H1 (cell line): Measurements from ENCODE around the gene ZNF687. TPM values are rescaled to one million over a fixed set of nuclear protein-coding genes. Genes with fewer than 3 reads are reported as not detected.
A peak's percentile ranks its signal among the peaks of the same experiment; 100 is the strongest.

ENCODE experiments used
- ATF3 ChIP-seq: IDR thresholded peaks from 2 replicates; pipeline ENCODE4 v1.6.1; 2011; ENCODE audit warnings: low read depth, mild to moderate bottlenecking, low read length; ENCODE audit not compliant: insufficient read depth
- CEBPB ChIP-seq: IDR thresholded peaks from 2 replicates; pipeline ENCODE4 v1.6.1; 2012; ENCODE audit warnings: low read depth, low read length
- CTCF ChIP-seq, 3 experiments: IDR thresholded peaks; 1 replicate in 2 of 3; 2 replicates in 1 of 3; pipeline versions ENCODE4 v1.5.1 to v1.6.1; 2011; ENCODE audit warnings: low read length in 3 of 3, mild to moderate bottlenecking in 3 of 3, inconsistent platforms in 2 of 3, low read depth in 1 of 3, moderate library complexity in 1 of 3; ENCODE audit not compliant: insufficient read depth in 1 of 3; ENCODE audit errors: control extremely low read depth in 1 of 3
- E2F6 ChIP-seq: IDR thresholded peaks from 2 replicates; pipeline ENCODE4 v1.6.1; 2012; ENCODE audit warnings: inconsistent platforms
- NANOG ChIP-seq: IDR thresholded peaks from 2 replicates; pipeline ENCODE4 v1.6.1; 2011; ENCODE audit warnings: low read length, low read depth, mild to moderate bottlenecking, inconsistent platforms; ENCODE audit not compliant: insufficient read depth, poor library complexity, severe bottlenecking
- NRF1 ChIP-seq: IDR thresholded peaks from 2 replicates; pipeline ENCODE4 v1.6.1; 2011; ENCODE audit warnings: mild to moderate bottlenecking, low read depth, low read length, improper control_type of control experiment
- PHF8 ChIP-seq: fragments of 200-600 bp; sonication (generic); conservative IDR thresholded peaks from 2 replicates; pipeline ENCODE4 v1.7.1; 2012; ENCODE audit warnings: low read depth, mild to moderate bottlenecking, inconsistent platforms, low read length, moderate library complexity
- POLR2A ChIP-seq, 2 experiments: IDR thresholded peaks; 1 replicate in 1 of 2; 2 replicates in 1 of 2; pipeline ENCODE4 v1.6.1; 2011; ENCODE audit warnings: low read depth in 2 of 2, low read length in 2 of 2, mild to moderate bottlenecking in 2 of 2; ENCODE audit errors: control extremely low read depth in 1 of 2
- POU5F1 ChIP-seq: IDR thresholded peaks from 2 replicates; pipeline ENCODE4 v1.6.1; 2011; ENCODE audit warnings: low read depth, mild to moderate bottlenecking, low read length, moderate library complexity
- TCF12 ChIP-seq: IDR thresholded peaks from 2 replicates; pipeline ENCODE4 v1.6.1; 2011; ENCODE audit warnings: low read depth, mild to moderate bottlenecking, low read length
- polyA plus RNA-seq, 7 experiments: library from polyadenylated mRNA; depleted of rRNA in 3 of 7; stranded (reverse) in 5 of 7; unstranded in 2 of 7; fragments of >200 nt in 5 of 7; fragments of 200-250 nt in 2 of 7; gene quantifications; 1 replicate in 5 of 7; 2 replicates in 1 of 7; 4 replicates in 1 of 7; pipeline versions ENCODE4 v1.2.1 to v1.2.3, GENCODE V29; 2011 to 2013; ENCODE audit warnings: missing spikeins in 2 of 7, mixed read lengths in 2 of 7
- total RNA-seq: library from RNA; stranded (reverse); fragmentation: NEBNext Ultra II Directional; extraction: Animal tissue kit (Norgen Biotek cat#: 25700); gene quantifications from 2 replicates; pipeline ENCODE4 v1.2.1, GENCODE V29; 2021

Gene ZNF687
- total and polyA plus RNA-seq, 2 of the 8 experiments (the other 6 are each of a cell fraction or from before 2014, with no cell fraction given), result 45.9 to 69.9 TPM

GRCh38 chr1:151340870-151341754 lies 59.0 kb downstream of the ZNF687 start (continued):
- peak; percentile 13 to 22; a peak in 2 of 3 replicates for TF ChIP-seq POLR2A (IDR thresholded peaks at IDR 0.05; ENCODE audit: control extremely low read depth in 1 of 2, low read depth in 2 of 2, low read length in 2 of 2)
- TF ChIP-seq CEBPB, result no peak
- no peak for TF ChIP-seq NRF1
- peak; percentile 18 to 78 (median 74) for TF ChIP-seq CTCF (IDR thresholded peaks at IDR 0.05; ENCODE audit: control extremely low read depth in 1 of 3, insufficient read depth in 1 of 3, low read depth in 1 of 3, low read length in 3 of 3)
- no peak for TF ChIP-seq NANOG
- TF ChIP-seq E2F6, result no peak
- no peak for TF ChIP-seq ATF3
- TF ChIP-seq TCF12, result 0 out of 2 replicates have a peak, but pooled peaks have one; percentile 20
- no peak for TF ChIP-seq POU5F1
- TF ChIP-seq PHF8, result no peak
